Muscle layer of colon (tissue), 2 donors: ENCODE measurements around the gene TRABD2B.

Experiments used
- H3K27ac ChIP-seq: one replicate; pipeline ENCODE4 v1.7.0; 2013; ENCODE audit warnings: low read depth, mild to moderate bottlenecking, low read length, moderate library complexity
- H3K27me3 ChIP-seq, 2 donors: one replicate each; pipeline ENCODE4 v1.7.0; 2013; ENCODE audit warnings: low read length in 2 of 2, mild to moderate bottlenecking in 2 of 2; ENCODE audit not compliant: insufficient read depth in 2 of 2, control insufficient read depth in 1 of 2
- H3K36me3 ChIP-seq: one replicate; pipeline ENCODE4 v1.7.0; 2013; ENCODE audit warnings: mild to moderate bottlenecking, low read length; ENCODE audit not compliant: insufficient read depth
- H3K4me1 ChIP-seq: one replicate; pipeline ENCODE4 v1.7.0; 2013; ENCODE audit warnings: mild to moderate bottlenecking, low read length; ENCODE audit not compliant: insufficient read depth
- H3K4me3 ChIP-seq, 2 donors: one replicate each; pipeline ENCODE4 v1.7.0; 2013; ENCODE audit warnings: low read length in 2 of 2, low read depth in 1 of 2, mild to moderate bottlenecking in 1 of 2, moderate library complexity in 1 of 2
- H3K9ac ChIP-seq: one replicate; pipeline ENCODE4 v1.7.0; 2013; ENCODE audit warnings: low read length
- H3K9me3 ChIP-seq: one replicate; pipeline ENCODE4 v1.7.0; 2013; ENCODE audit warnings: mild to moderate bottlenecking, low read length
- donor health status: abdominal sarcoma.
- donor health status: Adenocarcinoma of cecum.

TRABD2B gene

GRCh38 chr1:47780469-47780995 lies 216.7 kb downstream of the TRABD2B start:
- Histone ChIP-seq H3K9ac (no peak overlapping the region), H3K9me3 (no peaks in the 10 kb centered on the region), H3K4me3 (no peak overlapping the region), H3K36me3 (no peaks in the 10 kb centered on the region), H3K27ac (no peak overlapping the region), H3K27me3 (no peaks in the 10 kb centered on the region), H3K4me1 (peaks cover 4% of the 10 kb centered on the region)

GRCh38 chr1:47779613-47780012 lies 217.6 kb downstream of the TRABD2B start:
- H3K27me3 ChIP-seq = no peaks in the 10 kb centered on the region
- no peaks in the 10 kb centered on the region for H3K9me3 ChIP-seq
- no peak overlapping the region for H3K4me3 ChIP-seq
- H3K9ac ChIP-seq = no peak overlapping the region
- no peaks in the 10 kb centered on the region for H3K36me3 ChIP-seq
- peaks cover 3% of the 10 kb centered on the region for H3K4me1 ChIP-seq
- H3K27ac ChIP-seq = no peak overlapping the region

- no peaks in the 10 kb centered on the region for H3K36me3 ChIP-seq
- peaks cover 3% of the 10 kb centered on the region for H3K4me1 ChIP-seq
- no peaks in the 10 kb centered on the region for H3K27me3 ChIP-seq
- H3K9ac ChIP-seq = no peak overlapping the region
- H3K4me3 ChIP-seq = no peak overlapping the region
- H3K9me3 ChIP-seq = no peaks in the 10 kb centered on the region
- no peak overlapping the region for H3K27ac ChIP-seq
These were observed 218.9 kb downstream of the TRABD2B start for GRCh38 chr1:47778280-47778679.

DNA sequence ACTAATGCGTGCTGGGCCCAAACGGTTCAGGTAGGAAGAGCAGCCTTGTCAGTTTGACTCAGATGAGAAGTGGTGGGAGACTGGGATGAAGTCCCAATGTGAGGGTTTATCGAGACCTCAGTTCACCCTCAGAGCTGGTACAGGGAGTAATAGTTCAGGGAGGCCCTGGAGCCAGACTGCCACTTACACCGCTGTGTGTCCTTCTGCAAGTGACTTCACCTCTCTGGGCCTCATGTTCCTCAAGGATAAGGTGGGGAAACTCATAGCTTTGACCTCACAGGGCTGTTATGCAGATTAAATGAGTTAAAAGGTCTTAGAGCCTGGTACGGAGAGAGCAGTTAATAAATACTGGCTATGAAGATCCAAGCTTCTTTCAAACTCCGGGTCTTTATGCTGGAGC lies 219.9 kb downstream of the TRABD2B start:
- Histone ChIP-seq H3K4me1 (peaks cover 3% of the 10 kb centered on the region), H3K27me3 (no peaks in the 10 kb centered on the region), H3K4me3 (no peak overlapping the region), H3K9ac (no peak overlapping the region), H3K27ac (no peak overlapping the region), H3K36me3 (no peaks in the 10 kb centered on the region), H3K9me3 (no peaks in the 10 kb centered on the region)

DNA sequence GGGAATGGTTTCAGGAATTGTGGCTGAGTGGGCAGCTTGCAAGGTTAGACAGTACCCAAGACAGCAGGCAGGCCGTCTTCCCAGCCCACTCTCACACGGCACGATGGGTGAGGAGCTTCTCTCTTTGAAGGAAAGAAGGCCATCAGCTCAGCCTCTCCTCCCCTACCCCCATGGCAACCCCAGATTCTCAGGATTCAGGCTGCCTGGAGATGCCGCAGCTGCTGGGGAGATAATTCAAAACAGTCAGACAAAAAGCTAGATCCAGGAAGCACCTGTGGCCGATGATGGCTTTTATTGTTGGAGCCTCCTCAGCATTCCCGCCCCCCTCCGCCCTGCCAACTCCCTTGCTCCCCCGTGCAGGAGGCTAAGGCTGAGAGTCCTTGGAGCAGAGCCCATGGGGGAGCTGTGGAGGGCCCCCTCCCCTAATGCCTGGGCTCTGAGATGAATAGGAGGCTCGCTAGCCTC lies 220.5 kb downstream of the TRABD2B start:
- H3K9me3 ChIP-seq = no peaks in the 10 kb centered on the region
- H3K4me1 ChIP-seq = peaks cover 6% of the 10 kb centered on the region
- no peaks in the 10 kb centered on the region for H3K36me3 ChIP-seq
- no peaks in the 10 kb centered on the region for H3K27me3 ChIP-seq
- no peak overlapping the region for H3K27ac ChIP-seq
- H3K4me3 ChIP-seq = no peak overlapping the region
- no peak overlapping the region for H3K9ac ChIP-seq

- H3K36me3 ChIP-seq = no peaks in the 10 kb centered on the region
- H3K9ac ChIP-seq = no peak overlapping the region
- H3K27ac ChIP-seq = no peak overlapping the region
- no peaks in the 10 kb centered on the region for H3K27me3 ChIP-seq
- no peaks in the 10 kb centered on the region for H3K9me3 ChIP-seq
- no peak overlapping the region for H3K4me3 ChIP-seq
- peaks cover 7% of the 10 kb centered on the region for H3K4me1 ChIP-seq
These were observed 222.0 kb downstream of the TRABD2B start for GRCh38 chr1:47774986-47775834.

- H3K36me3 ChIP-seq = no peaks in the 10 kb centered on the region
- H3K9me3 ChIP-seq = no peaks in the 10 kb centered on the region
- no peaks in the 10 kb centered on the region for H3K27me3 ChIP-seq
- no peak overlapping the region for H3K4me3 ChIP-seq
- H3K9ac ChIP-seq = no peak overlapping the region
- peaks cover 7% of the 10 kb centered on the region for H3K4me1 ChIP-seq
- H3K27ac ChIP-seq = no peak overlapping the region
These were observed 224.1 kb downstream of the TRABD2B start for GRCh38 chr1:47772960-47773682.

DNA sequence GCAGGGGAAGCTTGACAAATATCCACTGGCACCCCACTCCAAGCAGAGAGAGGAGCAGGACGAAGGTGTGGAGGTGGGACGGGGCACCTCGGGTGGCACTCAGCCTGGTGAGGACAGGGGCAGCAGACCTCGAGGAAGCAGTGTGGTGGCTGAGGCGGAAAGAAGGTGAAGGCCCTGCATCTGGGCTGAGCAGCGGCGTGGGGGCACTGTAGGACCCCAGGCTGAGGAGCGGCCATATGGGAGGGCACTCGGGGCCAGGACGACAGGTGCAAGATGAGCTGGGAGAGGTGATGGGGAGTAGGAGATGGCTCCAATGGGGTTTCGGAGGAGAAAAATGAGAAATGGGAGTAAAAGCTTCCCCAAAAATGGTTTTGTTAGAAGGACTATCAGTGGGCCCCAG lies 224.9 kb downstream of the TRABD2B start:
- Histone ChIP-seq H3K9ac (no peak overlapping the region), H3K4me3 (no peak overlapping the region), H3K27me3 (no peaks in the 10 kb centered on the region), H3K4me1 (peaks cover 7% of the 10 kb centered on the region), H3K27ac (no peak overlapping the region), H3K9me3 (no peaks in the 10 kb centered on the region), H3K36me3 (no peaks in the 10 kb centered on the region)

GRCh38 chr1:47771751-47772150 lies 225.4 kb downstream of the TRABD2B start:
- Histone ChIP-seq H3K36me3 (no peaks in the 10 kb centered on the region), H3K9me3 (no peaks in the 10 kb centered on the region), H3K9ac (no peak overlapping the region), H3K4me1 (peaks cover 7% of the 10 kb centered on the region), H3K27ac (no peak overlapping the region), H3K27me3 (no peaks in the 10 kb centered on the region), H3K4me3 (no peak overlapping the region)

GRCh38 chr1:47769983-47770382 lies 227.2 kb downstream of the TRABD2B start:
- Histone ChIP-seq H3K9me3 (no peaks in the 10 kb centered on the region), H3K27ac (no peak overlapping the region), H3K9ac (no peak overlapping the region), H3K4me1 (peaks cover 7% of the 10 kb centered on the region), H3K4me3 (no peak overlapping the region), H3K27me3 (no peaks in the 10 kb centered on the region), H3K36me3 (no peaks in the 10 kb centered on the region)

DNA sequence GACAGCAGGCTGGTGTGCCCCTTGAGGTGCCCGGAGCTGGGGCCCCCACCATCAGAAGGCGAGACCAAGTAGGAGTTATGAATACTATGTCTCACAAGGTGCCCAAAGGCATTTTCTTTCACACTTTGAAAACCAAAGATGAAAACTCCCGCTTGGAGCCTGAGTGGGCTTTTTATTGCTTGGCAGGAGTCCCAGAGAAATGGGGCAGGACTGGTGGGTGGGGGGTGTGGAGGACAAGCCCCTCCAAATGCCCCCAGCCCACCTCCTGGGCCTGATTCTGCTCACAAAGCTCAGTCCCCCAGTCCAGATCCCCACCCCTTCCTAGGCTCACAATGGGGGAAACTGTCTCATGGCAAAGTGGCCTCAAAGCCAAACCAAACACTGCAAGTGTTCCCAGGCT lies 227.9 kb downstream of the TRABD2B start:
- no peaks in the 10 kb centered on the region for H3K9me3 ChIP-seq
- no peak overlapping the region for H3K4me3 ChIP-seq
- H3K27me3 ChIP-seq = no peaks in the 10 kb centered on the region
- no peak overlapping the region for H3K27ac ChIP-seq
- H3K4me1 ChIP-seq = peaks cover 7% of the 10 kb centered on the region
- H3K36me3 ChIP-seq = no peaks in the 10 kb centered on the region
- H3K9ac ChIP-seq = no peak overlapping the region
